Spleen (tissue), 7 donors: ENCODE results near the gene FASN.

Experiments
- POLR2A ChIP-seq, 3 donors: fragments of 450-650 bp; IDR thresholded peaks; one replicate each; pipeline ENCODE4 v1.5.1; 2017; ENCODE audit warnings: antibody characterized with exemption in 3 of 3, mild to moderate bottlenecking in 1 of 3
- TF ChIP-seq, protein P1 (sequence below), 11 experiments: fragments of 200-600 bp in 7 of 11; fragments of 450-650 bp in 4 of 11; sonication (generic) in 4 of 11; IDR thresholded peaks in 8 of 11; conservative IDR thresholded peaks in 3 of 11; 1 replicate in 7 of 11; 2 replicates in 4 of 11; pipeline versions ENCODE4 v1.4.0 to v1.8.0; 2016 to 2021; ENCODE audit warnings: antibody characterized with exemption in 11 of 11, inconsistent platforms in 4 of 11, mild to moderate bottlenecking in 1 of 11
- donor health status: DM: no; HTN: no; CAD: no; lungs with moderate emphysema.
- donor health status: DM: no; HTN: no; CAD: no.
- donor health status: DM: no; HTN: no; CAD: no.

DNA sequence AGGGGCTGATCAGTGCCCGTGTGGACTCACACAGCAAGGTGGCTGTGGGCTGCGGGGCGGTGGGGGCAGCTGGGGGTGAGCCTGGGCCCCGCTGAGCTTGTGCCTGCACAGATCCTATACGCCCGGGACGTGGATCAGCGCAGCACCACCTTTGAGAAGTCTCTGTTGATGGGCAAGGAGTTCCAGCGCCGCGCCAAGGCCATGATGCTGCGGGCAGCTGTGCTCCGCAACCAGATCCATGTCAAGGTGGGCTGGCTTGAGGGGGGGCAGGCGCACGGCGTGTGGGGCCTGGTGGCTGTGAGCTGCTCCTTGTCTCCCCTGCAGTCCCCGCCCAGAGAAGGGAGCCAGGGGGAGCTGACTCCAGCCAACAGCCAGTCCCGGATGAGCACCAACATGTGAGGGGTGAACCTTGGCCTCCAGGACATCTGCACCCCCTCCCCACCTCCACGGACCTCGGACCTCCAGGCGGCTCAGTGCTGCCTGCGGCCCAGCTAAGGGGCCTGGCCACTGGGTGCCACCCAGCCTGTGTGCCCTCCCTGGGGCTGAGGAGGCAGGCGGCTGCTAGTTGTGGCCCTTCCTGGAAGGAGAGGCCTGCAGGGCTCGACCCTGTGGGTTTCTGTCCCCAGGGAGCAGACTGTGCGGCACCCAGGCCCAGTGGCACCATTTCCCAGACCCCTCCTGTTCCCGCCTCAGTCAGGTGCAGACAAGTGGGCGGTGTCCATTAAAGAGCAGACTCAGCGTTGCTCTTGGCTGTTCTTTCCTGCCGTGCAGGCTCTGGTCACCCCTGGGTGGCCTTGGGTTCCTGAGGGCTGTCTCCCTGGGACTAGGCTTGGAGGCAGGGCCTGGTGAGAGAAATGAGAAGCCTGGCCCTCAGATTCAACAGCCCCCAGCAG, 41.1 kb downstream of the FASN start:
- TF ChIP-seq, protein P1, sequence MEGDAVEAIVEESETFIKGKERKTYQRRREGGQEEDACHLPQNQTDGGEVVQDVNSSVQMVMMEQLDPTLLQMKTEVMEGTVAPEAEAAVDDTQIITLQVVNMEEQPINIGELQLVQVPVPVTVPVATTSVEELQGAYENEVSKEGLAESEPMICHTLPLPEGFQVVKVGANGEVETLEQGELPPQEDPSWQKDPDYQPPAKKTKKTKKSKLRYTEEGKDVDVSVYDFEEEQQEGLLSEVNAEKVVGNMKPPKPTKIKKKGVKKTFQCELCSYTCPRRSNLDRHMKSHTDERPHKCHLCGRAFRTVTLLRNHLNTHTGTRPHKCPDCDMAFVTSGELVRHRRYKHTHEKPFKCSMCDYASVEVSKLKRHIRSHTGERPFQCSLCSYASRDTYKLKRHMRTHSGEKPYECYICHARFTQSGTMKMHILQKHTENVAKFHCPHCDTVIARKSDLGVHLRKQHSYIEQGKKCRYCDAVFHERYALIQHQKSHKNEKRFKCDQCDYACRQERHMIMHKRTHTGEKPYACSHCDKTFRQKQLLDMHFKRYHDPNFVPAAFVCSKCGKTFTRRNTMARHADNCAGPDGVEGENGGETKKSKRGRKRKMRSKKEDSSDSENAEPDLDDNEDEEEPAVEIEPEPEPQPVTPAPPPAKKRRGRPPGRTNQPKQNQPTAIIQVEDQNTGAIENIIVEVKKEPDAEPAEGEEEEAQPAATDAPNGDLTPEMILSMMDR (IDR thresholded peaks at IDR 0.05 in 8 of 11, conservative IDR thresholded peaks at IDR 0.05 in 3 of 11) = no peak
- TF ChIP-seq POLR2A (IDR thresholded peaks at IDR 0.05) = no peak
